Measurements from ENCODE around the gene BMPR1A. TPM values are rescaled to one million over a fixed set of nuclear protein-coding genes. Genes with fewer than 3 reads are reported as not detected.
A peak's percentile ranks its signal among the peaks of the same experiment; 100 is the strongest.

Gene BMPR1A
- total and polyA plus RNA-seq, 9 of the 15 experiments (the other 6 are each of a cell fraction or from before 2014, with no cell fraction given) = 1.6 to 17.5 (median 9.1) TPM

GRCh38 chr10:86755740-86756510, 494 bp upstream of the BMPR1A start (continued):
- TF ChIP-seq, protein P1, sequence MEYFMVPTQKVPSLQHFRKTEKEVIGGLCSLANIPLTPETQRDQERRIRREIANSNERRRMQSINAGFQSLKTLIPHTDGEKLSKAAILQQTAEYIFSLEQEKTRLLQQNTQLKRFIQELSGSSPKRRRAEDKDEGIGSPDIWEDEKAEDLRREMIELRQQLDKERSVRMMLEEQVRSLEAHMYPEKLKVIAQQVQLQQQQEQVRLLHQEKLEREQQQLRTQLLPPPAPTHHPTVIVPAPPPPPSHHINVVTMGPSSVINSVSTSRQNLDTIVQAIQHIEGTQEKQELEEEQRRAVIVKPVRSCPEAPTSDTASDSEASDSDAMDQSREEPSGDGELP (CRISPR knock-in tag; IDR thresholded peaks at IDR 0.05; ENCODE audit: borderline replicate concordance) = peak; percentile 86
- TF ChIP-seq TEAD1 (CRISPR knock-in tag; IDR thresholded peaks at IDR 0.05) = peak; percentile 18 to 98; a peak in 3 of 4 replicates
- TF ChIP-seq NBN (IDR thresholded peaks at IDR 0.05; ENCODE audit: low read depth) = no peak
- TF ChIP-seq, protein P2, sequence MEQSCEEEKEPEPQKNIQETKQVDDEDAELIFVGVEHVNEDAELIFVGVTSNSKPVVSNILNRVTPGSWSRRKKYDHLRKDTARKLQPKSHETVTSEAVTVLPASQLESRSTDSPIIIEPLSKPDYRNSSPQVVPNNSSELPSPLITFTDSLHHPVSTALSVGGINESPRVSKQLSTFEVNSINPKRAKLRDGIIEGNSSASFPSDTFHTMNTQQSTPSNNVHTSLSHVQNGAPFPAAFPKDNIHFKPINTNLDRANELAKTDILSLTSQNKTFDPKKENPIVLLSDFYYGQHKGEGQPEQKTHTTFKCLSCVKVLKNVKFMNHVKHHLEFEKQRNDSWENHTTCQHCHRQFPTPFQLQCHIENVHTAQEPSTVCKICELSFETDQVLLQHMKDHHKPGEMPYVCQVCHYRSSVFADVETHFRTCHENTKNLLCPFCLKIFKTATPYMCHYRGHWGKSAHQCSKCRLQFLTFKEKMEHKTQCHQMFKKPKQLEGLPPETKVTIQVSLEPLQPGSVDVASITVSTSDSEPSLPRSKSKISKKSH (CRISPR knock-in tag; IDR thresholded peaks at IDR 0.05) = no peak
- TF ChIP-seq MAZ (CRISPR knock-in tag; conservative IDR thresholded peaks at IDR 0.05 in 1 of 2, IDR thresholded peaks at IDR 0.05 in 1 of 2) = peak; percentile 22 to 23; a peak in 2 of 4 replicates
- no peak for TF ChIP-seq TRIM28 (IDR thresholded peaks at IDR 0.05)
- peak; percentile 88 for TF ChIP-seq ATF7 (IDR thresholded peaks at IDR 0.05)
- TF ChIP-seq ESRRB (CRISPR knock-in tag; IDR thresholded peaks at IDR 0.05; ENCODE audit: borderline replicate concordance) = no peak
- no peak for TF ChIP-seq ELF1 (tag; IDR thresholded peaks at IDR 0.05)
- 0 out of 2 replicates have a peak, but pooled peaks have one; percentile 20 for TF ChIP-seq ARID1B (IDR thresholded peaks at IDR 0.05)
- peak; percentile 77; the same call in 1 of the 2 replicates for TF ChIP-seq TEAD2 (tag; IDR thresholded peaks at IDR 0.05)
- TF ChIP-seq ZNF431 (CRISPR knock-in tag; IDR thresholded peaks at IDR 0.05) = peak; percentile 55; the same call in 1 of the 2 replicates
- 0 out of 2 replicates have a peak, but pooled peaks have one; percentile 40 for TF ChIP-seq FOXK1 (CRISPR knock-in tag; IDR thresholded peaks at IDR 0.05; ENCODE audit: borderline replicate concordance)
- TF ChIP-seq ZNF655 (CRISPR knock-in tag; IDR thresholded peaks at IDR 0.05) = no peak
- TF ChIP-seq, protein P3, sequence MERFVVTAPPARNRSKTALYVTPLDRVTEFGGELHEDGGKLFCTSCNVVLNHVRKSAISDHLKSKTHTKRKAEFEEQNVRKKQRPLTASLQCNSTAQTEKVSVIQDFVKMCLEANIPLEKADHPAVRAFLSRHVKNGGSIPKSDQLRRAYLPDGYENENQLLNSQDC (CRISPR knock-in tag; IDR thresholded peaks at IDR 0.05) = no peak
- TF ChIP-seq, protein P4, sequence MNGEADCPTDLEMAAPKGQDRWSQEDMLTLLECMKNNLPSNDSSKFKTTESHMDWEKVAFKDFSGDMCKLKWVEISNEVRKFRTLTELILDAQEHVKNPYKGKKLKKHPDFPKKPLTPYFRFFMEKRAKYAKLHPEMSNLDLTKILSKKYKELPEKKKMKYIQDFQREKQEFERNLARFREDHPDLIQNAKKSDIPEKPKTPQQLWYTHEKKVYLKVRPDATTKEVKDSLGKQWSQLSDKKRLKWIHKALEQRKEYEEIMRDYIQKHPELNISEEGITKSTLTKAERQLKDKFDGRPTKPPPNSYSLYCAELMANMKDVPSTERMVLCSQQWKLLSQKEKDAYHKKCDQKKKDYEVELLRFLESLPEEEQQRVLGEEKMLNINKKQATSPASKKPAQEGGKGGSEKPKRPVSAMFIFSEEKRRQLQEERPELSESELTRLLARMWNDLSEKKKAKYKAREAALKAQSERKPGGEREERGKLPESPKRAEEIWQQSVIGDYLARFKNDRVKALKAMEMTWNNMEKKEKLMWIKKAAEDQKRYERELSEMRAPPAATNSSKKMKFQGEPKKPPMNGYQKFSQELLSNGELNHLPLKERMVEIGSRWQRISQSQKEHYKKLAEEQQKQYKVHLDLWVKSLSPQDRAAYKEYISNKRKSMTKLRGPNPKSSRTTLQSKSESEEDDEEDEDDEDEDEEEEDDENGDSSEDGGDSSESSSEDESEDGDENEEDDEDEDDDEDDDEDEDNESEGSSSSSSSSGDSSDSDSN (IDR thresholded peaks at IDR 0.05; ENCODE audit: borderline replicate concordance in 1 of 2, low read depth in 2 of 2, low read length in 2 of 2) = peak in 1 of 2 experiments; percentile 79; a peak in 2 of 4 replicates

Data from K562 (cell line).